SIG-M5 (cell line): Measurements from ENCODE around the gene NR3C1.

Experiments
- DNase-seq: peaks from one replicate; lab custom pipeline; 2025; lab: John Stamatoyannopoulos, UW

NR3C1 gene

DNA sequence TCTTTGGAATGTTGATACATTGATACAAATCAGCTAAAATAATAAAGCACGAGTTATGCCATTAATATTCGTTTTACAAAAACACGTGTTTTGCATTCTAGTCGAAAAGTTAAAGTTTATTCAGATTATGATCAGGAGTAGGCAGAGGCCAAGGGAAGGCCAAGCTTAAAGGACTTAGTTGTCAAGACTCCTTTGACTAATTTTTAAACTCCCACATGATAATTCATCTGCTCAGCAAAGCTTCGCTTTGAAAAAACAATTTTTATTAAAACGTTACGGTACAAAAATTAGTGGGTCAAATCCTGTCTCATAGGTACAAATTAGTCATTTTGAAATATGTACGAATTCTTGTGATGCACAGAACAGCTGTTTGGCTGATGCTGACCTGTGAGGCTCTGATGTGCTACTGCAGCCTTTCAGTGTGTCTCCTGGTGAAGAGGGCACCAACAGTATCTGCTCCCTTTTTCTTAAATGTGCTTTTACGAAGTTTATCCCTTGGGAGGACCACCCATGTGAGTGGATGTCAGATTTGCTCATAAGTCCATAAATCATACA lies 23.0 kb upstream of the NR3C1 start:
- no peak for DNase-seq

DNA sequence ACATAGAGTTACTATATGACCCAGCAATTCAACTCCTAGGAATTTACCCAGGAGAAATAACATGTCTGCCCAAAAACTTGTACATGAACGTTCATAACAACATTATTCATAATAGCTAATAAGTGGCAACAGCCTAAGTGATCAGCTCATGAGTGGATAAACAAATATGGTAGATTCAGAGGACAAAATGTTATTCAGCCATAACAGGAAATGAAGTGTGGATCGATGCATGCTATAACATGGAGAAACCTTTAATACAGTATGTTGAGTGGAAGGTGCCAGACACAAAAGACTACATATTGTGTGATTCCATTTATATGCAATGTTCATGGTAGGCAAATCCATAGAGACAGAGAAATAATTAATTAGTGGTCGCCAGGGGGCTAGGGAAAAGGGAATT lies 22.3 kb upstream of the NR3C1 start:
- DNase-seq, result no peak

DNA sequence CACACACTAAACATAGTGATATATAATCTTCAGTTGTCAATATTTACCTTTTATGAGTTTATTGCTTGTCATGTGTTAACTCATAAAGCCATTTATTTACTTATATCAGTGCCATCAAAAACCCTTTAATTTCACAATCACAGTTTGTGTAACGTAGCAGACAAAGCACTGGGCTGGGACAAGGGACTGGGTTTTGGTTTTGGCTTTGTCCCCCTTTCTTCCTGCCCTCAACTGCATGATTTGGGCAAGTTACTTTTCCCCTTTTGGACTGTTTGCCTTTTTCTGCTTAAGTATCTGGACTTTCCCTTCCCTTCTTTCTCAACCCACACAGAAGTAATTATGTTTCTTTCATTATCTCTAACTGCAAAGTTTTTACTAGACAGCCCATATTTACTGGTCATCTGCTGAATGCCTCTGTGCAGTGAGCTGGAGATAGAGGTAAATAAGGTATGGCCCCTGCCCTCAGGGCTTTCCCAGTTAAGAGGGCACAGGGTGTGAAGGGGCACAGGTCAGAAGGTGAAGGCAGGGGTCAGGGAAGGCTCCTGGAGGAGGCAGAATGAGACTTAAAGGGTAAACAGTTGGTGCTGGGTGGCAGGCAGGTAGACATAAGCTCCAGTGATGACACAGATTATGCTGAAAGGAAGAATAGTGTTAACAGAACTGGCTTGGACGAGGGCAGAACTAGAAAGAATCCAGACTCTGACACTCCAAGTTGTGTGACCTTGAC lies 14.8 kb upstream of the NR3C1 start:
- no peak for DNase-seq

DNA sequence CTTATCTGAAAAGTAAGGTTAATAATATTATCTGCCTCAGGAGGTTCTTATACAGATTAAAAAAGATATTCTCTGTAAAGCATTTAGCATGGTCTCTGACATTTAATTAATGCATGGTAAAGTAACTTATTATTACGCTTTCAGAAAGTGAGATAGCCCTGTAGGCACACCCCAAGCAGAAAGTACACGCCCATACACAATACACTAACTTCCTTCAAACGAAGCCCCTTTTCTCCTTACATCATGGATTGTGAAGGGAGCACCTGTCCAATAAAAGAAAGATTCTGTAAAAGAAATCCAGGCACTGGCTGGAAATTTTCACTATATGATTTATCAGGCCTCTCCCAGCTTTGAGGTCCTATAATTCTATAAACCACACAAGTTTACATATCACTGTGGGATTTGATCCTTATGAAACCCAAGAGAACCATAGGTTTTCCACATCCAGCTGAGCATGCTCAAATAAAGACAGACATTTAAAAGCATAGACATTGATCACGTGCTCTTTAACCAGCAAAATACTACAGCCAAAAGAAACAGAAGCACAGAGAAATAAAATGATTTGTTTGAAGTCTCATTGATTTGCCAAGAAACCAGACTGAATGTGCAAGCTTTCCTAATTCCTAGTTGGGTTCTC lies 14.1 kb upstream of the NR3C1 start:
- DNase-seq, result no peak

DNA sequence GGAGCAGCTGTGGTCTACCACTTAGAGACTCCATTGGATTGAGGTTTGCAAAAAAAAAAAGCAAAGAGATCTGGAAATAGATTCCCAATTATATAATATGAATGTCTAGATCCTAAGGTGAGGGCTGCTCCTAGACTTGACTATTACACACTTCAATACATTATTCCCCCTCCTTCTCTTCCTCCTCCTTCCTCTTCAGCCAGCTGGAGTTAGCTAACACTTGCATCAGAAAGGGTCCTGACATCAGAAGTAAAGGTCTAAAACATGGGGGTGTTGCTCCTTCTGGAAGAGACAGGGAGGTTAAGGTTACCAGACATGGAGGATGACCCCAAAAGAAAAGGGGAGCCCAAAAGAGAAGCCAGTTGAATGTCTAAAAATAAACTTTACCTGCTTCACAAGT lies 12.9 kb upstream of the NR3C1 start:
- DNase-seq, result no peak

DNA sequence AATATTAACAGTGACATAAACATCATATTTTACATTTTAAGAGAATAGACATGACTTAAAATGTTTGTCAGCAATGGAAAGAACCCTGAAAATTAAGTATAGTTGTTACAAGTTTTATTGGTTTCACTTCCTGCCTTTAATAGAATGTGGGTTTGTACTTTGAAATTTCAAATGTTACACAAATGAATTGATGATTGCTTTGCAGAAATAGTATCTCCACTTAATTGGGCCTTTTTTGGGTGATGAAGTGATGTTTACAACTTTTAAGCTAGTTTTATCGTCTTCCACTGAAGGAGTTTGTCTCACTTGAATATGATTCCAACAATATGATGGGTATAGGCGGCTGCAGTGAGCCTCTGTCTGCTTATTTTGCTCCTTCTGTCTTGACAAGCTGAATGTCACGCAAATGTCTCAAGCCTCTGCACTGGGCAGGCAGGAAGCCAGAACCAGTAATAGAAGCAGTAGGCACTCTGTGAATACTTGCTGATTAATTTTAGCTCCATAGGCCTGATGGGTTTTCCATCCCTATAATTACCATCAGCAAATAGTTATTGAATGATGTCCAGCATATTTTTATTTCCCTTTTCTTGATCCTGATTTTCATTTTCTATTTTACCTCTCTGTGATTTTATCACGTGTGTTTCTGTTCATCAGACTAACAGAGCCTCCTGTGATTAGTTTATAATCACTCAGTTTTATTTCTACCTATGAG lies 10.6 kb upstream of the NR3C1 start:
- DNase-seq, result no peak

DNA sequence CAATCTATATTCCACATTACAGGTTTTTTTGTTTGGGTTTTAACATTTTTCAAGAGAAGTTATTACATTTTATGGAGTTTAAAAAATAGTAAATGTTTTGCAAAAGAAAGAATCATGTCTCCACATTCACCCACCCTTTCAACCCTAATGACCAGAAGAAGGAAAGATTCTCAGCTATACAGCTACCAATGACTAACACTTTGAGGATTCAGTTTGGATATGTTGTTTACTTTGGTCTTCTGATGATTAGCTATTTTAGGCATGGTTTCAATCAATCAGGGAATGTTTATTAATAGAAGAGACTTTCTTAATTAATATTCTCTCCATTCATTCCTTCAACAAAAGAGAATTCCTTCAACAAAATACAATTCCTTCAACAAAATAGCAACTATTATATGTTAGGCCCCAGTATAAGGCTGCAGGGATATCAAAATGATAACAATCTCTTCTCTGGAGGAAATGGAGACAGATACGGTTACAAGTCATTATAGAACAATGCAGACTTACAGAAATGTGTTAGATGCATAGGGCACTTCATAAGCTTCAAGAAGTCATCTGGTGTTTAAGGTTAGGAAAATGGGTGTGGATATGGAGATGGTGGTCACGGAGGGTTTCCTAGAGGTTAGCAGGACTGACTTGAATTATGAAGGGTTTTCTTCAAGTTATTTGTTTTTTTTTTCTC lies 9.3 kb upstream of the NR3C1 start:
- no peak for DNase-seq

DNA sequence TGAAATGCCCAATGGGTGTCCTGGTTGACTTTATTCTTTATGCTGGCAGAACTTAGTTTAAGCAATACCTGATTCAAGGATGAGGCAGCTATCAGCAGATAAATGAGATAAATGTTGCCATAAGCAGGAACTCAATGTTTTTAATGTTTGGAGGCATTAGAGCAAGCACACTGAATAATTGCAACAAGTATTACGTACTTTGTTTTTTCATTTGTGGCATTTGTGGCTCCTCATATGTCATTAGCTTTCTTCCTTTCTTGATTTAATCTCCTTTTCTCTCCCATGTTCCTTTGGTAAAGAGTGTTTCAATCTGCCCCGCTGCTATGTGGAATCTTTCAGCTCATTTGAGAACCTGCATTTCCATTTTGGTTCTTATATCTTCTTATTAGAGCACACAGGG lies 6.4 kb upstream of the NR3C1 start:
- DNase-seq, result no peak

DNA sequence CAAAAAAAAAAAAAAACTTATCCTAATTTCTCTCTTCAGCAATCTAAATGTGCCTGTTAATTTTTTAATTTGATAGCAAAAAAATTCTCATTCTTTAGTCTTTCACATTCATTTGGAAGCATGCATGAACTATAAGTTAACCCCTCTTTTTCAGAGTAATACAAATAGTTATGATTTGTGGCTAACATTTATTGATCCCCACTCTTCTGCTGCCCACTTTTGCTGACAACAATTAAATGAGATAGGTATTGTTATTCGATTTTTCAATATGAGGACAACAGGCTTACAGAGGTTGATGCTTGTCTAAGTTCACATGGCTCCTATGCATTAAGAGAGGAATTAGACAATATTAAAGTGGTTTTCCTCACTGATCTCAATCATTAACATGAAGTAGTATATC lies 2.9 kb upstream of the NR3C1 start:
- DNase-seq, result no peak

DNA sequence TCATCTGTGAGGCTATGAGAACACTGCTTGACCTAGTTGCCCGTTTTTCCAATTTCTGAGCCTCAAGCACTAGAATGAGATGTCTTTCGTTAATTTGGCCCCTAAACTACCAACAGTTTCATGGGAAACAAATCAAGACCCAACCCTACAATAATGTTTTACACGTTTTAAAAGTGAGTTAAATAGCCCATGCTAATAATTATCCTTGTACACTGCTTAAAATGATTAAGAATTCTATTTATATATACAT lies 2.3 kb upstream of the NR3C1 start:
- DNase-seq, result no peak

DNA sequence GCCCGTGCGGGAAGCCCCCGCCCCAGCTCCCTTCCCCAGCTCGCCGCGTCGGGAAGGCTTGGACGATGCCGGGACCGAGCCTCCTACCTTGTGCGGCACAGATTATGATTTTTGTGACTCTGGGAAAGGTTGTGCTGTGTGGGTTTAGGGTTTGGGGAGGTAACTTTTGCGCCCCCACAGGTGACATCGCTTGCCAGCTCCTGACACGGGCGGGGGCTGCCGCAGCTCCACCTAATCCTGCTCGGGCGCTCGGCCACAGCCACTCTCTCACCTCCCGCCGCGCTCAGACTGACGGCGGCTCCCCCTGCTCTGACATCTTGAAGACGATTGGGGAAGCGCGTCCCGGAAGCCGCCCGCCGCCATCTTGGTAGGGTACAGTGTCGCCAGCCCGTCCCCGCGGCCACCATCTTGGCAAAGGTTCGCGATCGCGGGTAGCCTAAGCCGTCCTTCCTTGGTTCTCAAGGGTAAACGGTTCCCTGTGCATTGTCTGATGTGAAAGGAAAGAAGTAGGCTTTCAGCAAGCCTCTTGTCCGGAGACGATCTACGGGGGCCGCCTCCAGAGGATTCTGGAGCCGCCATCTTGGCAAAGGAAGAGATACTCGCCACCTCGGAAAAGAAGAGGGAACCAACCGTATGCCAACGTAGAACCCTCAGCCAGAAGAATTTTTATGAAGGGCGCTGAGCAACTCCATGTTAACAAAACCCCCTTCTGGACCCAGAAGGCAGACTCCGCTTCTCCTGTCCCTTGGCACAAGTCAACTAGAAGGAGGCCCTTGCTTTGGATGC lies 1.8 kb upstream of the NR3C1 start:
- no peak for DNase-seq

DNA sequence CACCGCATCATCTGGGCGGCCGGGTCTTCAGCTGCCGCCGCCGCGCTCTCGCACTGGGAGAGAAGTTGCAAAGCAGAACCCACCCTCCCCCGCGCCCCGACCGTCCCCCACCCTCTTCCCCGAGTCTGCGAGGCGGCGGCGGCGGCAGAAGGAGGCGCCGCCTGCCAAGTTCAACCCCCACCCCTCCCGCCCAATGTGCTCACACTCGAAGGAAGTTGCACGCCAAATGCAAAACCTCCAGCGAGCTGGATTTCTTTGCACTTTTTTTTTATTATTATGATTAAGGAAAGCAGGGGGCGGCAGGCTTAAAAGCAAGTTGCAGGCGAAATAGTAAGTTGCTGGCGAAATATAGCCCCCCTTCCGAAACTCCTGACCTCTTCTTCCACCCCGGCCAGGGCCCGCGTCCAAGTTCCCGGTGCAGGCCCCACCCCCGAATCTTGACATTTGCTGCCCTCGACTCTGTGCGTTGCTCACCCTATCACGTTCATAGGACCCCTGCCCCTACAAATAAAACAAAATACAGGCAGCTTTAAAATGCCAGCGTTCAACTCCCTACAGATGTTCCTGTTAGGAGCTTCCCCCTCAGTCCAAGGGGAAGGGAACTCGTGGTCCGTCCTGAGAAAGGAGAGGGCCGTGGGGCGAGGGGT lies 1.1 kb upstream of the NR3C1 start:
- DNase-seq, result no peak

DNA sequence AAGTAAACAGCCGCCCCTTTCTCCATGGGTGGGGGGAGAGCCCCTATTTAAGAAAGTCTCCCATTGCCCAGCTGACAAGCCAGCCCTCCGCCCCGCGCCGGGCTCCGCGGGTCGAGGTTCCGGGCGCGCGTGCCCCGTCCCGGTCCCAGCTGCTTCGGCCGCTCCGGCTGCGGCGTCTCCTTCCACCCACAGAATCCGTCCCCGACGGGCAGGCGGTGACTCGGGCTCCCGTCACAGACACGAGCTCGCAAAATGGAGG lies 223 bp downstream of the NR3C1 start:
- DNase-seq, result no peak

DNA sequence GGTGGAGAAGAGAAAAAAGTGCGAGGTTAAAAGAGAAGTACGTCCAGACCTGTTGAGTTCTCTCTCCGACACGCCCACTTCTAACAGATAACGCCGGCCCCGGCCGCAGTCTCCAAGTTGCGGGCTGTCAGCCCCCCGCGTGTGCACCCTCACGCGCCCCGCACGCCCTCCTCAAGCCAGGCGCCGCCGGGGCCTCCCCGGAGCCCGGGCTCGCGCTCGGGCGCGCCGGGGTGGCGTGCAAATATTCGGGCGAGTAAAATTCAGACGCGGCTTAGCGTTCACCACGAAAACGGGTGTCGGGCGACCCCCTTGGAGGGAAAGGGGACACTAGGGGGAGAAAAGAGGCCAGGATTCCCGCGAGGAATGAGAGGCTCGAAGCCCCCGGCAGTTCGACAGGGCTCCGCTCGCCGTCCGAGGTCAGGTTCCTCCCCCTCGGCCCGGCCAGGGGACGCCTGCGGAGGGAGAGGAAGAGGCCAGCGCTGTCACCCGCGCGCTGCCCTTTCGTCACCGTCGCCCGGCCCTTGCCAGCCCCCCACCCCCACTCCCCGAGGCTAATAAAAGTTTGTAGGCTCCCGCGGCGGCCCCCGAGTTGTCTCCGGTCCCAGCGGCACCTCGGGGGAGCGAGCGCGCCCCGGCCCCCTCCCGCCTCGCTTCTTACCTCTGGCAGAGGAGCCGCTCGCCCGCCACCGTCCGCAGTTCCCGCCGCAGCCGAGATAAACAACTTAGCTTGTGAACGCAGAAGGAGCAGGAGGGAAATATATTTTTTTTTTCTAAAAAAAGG lies 743 bp downstream of the NR3C1 start:
- DNase-seq, result no peak

DNA sequence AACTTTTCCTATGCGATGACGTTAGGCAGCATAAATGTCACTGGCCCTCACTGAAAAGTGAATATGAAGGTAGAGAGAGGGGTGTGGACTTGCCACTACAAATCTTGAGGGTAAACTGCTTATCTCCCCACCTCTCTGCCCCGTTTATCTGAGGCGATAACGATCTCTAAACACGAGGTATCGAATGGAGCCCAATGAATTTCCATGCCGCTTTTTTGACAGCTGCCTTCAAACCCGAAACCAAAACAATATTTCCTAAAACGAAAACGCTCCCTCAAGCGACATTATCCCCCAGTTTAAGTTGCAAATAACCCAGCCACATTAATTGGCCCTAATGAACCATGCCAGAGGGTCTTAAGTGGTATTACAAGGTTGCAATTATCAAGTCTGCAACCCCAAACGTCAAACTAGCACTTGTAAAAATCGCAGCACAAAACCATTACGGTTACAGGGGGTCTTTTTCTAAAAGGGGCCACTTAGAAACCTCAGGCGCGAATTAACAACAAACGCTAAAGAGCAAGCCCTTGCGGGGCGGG lies 1.4 kb downstream of the NR3C1 start:
- DNase-seq, result no peak

DNA sequence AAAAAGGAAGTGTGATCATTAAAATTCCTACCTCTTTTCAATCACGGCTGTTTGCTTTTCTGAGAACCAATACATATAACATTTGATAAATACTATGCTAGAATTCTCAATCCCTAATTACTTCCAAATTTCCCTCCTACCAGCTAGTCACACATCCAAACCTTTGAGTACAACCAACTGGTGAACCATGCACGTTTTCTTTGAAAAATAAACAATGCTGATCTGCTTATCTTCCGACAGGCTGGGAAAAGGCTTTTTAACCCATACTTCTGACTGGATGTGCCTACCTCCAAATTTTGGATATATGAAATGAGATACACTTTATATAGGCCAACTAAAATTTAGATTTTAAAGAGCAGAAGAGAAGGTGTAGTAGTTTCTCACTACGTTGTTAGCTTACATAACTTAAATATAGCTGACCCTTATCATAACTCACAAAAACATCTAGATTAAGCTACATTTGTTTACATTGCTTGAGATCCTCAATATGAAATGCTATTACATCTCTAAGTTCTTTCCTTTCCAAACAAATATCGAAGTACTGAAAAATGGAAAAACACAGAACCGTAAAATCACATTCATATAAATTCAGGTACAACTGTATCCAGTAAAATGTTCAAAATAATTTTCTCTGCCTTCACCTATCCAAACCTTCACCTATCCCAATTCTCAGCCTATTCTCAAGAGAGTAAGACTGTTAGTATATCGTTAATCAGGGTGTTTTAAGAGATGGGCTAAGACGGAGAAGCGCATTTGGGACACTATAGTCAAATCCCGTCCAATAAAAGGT lies 2.1 kb downstream of the NR3C1 start:
- DNase-seq, result no peak

DNA sequence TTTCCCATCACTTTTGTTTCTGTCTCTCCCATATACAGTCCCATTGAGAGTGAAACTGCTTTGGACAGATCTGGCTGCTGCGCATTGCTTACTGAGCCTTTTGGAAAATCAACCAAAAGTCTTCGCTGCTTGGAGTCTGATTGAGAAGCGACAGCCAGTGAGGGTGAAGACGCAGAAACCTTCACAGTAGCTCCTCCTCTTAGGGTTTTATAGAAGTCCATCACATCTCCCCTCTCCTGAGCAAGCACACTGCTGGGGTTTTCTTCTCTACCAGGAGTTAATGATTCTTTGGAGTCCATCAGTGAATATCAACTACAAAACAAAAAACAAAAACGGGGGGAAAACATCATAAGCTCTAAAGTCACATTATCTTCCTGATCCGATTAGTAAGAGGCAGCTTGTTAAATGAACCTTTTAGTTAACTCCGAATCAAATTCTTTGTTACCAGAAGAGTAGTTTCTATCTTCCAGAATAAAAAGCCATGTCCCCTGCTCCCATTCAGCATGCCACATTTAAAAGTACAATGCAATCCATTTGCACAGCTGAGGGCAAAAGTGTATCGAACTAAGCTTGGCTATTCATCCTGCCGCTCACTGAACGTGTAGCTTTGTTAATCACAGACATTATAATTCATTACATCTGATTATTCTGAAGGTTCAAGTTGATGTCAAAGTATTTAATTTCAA lies 2.8 kb downstream of the NR3C1 start:
- DNase-seq, result no peak

DNA sequence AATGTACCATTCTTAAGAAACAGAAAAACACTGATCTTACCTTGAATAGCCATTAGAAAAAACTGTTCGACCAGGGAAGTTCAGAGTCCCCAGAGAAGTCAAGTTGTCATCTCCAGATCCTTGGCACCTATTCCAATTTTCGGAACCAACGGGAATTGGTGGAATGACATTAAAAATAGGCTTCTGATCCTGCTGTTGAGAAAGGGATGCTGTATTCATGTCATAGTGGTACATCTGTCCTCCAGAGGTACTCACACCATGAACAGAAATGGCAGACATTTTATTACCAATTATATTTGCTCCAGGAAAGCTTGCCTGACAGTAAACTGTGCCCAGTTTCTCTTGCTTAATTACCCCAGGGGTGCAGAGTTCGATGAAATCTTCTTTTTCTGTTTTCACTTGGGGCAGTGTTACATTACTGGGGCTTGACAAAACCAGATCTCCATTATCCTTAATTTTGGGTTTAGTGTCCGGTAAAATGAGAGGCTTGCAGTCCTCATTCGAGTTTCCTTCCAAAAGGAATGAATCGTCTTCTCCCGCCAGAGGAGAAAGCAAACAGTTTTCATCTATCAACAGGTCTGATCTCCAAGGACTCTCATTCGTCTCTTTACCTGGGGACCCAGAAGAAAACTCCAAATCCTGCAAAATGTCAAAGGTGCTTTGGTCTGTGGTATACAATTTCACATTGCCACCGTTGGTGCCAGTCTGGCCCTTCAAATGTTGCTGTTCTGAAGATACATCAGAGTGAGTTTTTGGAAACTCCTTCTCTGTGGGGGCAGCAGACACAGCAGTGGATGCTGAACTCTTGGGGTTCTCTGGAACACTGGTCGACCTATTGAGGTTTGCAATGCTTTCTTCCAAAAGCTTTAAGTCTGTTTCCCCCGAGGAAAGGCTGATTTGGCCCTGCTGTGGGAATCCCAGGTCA lies 3.6 kb downstream of the NR3C1 start:
- DNase-seq, result no peak
